Endothelial cell (in vitro differentiated cells): ENCODE results near the gene PEX5L. TPM values are rescaled to one million over a fixed set of nuclear protein-coding genes. Genes with fewer than 3 reads are reported as not detected.
A peak's percentile ranks its signal among the peaks of the same experiment; 100 is the strongest.

Experiments
- DNase-seq: peaks from one replicate; pipeline ENCODE4 v3.0.0; 2021; ENCODE audit warnings: low spot score
- H3K27ac Mint-ChIP-seq: one replicate; pipeline ENCODE4 v1.8.0; 2021; ENCODE audit warnings: mixed read lengths, inconsistent platforms; ENCODE audit not compliant: unreplicated experiment
- H3K27me3 Mint-ChIP-seq: one replicate; pipeline ENCODE4 v1.8.0; 2021; ENCODE audit warnings: mild to moderate bottlenecking, moderate library complexity, mixed read lengths, inconsistent platforms; ENCODE audit not compliant: unreplicated experiment
- H3K36me3 Mint-ChIP-seq: one replicate; pipeline ENCODE4 v1.8.0; 2021; ENCODE audit warnings: mild to moderate bottlenecking, low read depth, mixed read lengths, inconsistent platforms; ENCODE audit not compliant: unreplicated experiment
- H3K4me1 Mint-ChIP-seq: one replicate; pipeline ENCODE4 v1.8.0; 2021; ENCODE audit warnings: mild to moderate bottlenecking, mixed read lengths, inconsistent platforms; ENCODE audit not compliant: unreplicated experiment
- H3K4me3 Mint-ChIP-seq: one replicate; pipeline ENCODE4 v1.8.0; 2021; ENCODE audit warnings: mild to moderate bottlenecking, mixed read lengths, inconsistent platforms; ENCODE audit not compliant: unreplicated experiment
- H3K9me3 Mint-ChIP-seq: one replicate; pipeline ENCODE4 v1.8.0; 2021; ENCODE audit warnings: mixed read lengths, inconsistent platforms; ENCODE audit not compliant: unreplicated experiment
- total RNA-seq: library from RNA; stranded (reverse); fragmentation: NEBNext Ultra II Directional; extraction: Animal tissue kit (Norgen Biotek cat#: 25700); gene quantifications from one replicate; pipeline ENCODE4 v1.2.1, GENCODE V29; 2021; ENCODE audit not compliant: unreplicated experiment
- TF ChIP-seq, protein P1 (sequence below): fragments of 200-600 bp; sonication (generic); IDR thresholded peaks from one replicate; pipeline ENCODE4 v1.5.0; 2021; ENCODE audit warnings: antibody characterized with exemption; ENCODE audit not compliant: unreplicated experiment

Gene PEX5L
- total RNA-seq, 1 donor from 2014 or later = 5.2 TPM

DNA sequence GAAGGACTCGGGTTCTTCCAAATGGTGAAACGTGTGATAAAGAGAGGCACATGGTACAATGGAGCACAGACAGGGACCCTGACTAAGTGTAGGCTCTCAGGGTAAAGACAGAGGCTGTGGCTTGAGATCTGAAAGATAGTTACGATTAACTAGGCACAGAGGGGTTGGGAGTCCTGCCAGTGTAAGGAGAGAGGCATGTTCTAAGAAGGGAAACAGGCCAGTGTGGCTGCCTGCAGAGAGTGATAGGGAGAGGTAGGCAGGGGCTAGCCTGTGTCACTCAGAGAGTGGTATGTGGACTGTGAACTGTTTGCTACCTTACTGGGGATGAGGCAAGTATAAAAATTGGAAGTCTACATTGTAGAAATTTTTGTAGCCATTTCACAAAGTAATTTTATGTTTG lies 109.5 kb downstream of the PEX5L start:
- TF ChIP-seq, protein P1, sequence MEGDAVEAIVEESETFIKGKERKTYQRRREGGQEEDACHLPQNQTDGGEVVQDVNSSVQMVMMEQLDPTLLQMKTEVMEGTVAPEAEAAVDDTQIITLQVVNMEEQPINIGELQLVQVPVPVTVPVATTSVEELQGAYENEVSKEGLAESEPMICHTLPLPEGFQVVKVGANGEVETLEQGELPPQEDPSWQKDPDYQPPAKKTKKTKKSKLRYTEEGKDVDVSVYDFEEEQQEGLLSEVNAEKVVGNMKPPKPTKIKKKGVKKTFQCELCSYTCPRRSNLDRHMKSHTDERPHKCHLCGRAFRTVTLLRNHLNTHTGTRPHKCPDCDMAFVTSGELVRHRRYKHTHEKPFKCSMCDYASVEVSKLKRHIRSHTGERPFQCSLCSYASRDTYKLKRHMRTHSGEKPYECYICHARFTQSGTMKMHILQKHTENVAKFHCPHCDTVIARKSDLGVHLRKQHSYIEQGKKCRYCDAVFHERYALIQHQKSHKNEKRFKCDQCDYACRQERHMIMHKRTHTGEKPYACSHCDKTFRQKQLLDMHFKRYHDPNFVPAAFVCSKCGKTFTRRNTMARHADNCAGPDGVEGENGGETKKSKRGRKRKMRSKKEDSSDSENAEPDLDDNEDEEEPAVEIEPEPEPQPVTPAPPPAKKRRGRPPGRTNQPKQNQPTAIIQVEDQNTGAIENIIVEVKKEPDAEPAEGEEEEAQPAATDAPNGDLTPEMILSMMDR = no peak
- H3K4me3 Mint-ChIP-seq = no peak overlapping the region
- no peaks in the 10 kb centered on the region for H3K36me3 Mint-ChIP-seq
- H3K4me1 Mint-ChIP-seq = peaks cover 9% of the 10 kb centered on the region
- DNase-seq = no peak
- H3K27ac Mint-ChIP-seq = no peak overlapping the region
- H3K9me3 Mint-ChIP-seq = no peaks in the 10 kb centered on the region
- peaks cover 2% of the 10 kb centered on the region for H3K27me3 Mint-ChIP-seq

DNA sequence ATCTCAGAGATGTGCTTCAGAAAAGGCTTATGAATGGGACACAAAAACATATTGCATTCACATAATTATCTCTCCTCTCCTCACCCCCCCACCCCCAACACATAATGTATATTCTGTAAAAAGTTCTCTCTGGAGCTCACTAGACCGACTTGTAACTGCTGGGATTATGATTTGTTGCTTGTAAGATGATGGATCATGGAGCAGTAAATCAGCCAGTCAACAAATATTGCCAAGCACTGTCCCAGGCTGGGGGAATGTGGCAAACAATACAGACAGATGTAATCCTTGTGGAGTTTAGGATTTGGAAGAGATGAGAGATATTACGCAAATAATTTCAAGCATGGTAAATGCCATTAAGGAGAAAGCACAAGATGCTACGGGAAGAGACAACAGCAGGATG lies 114.8 kb downstream of the PEX5L start:
- TF ChIP-seq, protein P1 = no peak
- H3K9me3 Mint-ChIP-seq = no peaks in the 10 kb centered on the region
- DNase-seq = no peak
- H3K4me1 Mint-ChIP-seq = peaks cover 16% of the 10 kb centered on the region
- H3K27me3 Mint-ChIP-seq = peaks cover 2% of the 10 kb centered on the region
- peak overlapping the region; percentile 88 for H3K27ac Mint-ChIP-seq
- H3K36me3 Mint-ChIP-seq = no peaks in the 10 kb centered on the region
- H3K4me3 Mint-ChIP-seq = no peak overlapping the region

DNA sequence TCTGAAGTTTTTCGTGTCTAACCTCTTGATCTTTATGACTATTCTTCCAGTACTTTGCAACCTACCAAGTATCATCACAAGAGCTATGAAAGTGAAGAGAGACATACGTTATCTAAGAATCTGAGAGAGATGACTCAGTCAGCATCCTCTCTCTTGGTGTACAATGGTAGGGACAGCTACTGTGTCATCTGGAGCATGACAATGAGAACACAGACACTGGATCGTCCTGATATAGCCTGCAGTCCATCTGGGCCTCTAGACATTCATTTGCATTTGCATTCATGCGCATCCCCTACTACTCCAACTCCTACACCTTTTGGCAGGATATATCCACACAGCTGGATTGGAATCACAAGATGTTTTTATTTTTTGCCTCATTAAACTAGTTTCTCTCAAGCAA lies 115.2 kb downstream of the PEX5L start:
- Mint-ChIP-seq H3K27ac (peak overlapping the region; percentile 88), H3K4me1 (peaks cover 16% of the 10 kb centered on the region), H3K9me3 (no peaks in the 10 kb centered on the region), H3K27me3 (peaks cover 2% of the 10 kb centered on the region), H3K36me3 (no peaks in the 10 kb centered on the region), H3K4me3 (no peak overlapping the region)
- TF ChIP-seq, protein P1 = no peak
- no peak for DNase-seq

DNA sequence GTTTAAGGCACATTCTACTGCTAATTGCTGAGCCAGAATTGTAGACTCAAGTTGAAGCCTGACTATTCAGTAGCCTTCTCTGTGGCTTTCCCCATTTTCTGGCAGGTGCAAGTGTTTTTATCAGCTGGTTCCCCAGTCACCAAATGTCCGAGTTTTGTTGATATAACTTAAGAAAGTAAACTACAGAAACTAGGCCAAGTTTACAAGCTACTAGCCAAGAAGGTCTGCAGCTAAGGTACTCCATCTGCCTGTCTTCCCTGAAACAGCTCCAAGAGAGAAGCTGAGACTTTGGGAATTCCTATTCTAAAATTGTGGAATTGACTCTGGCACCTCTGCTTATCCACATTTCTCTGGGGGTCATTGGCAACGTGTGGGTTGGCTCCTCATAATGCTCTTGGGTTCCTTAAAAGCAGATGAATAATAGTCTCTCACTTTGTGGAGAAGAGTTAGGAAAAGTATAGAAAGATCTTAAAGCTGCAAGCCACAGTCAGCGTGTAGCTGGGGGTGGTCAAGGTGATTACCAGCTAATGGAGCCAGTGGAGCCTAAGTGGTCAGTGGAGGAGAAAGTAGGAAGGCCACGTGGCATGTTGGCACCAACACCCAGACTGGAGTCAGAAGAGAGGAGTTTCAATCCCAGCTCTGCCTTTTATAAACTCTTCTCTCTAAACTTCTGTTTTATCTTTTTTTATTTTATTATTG lies 128.8 kb downstream of the PEX5L start:
- Mint-ChIP-seq H3K27me3 (peaks cover 2% of the 10 kb centered on the region), H3K36me3 (no peaks in the 10 kb centered on the region), H3K27ac (no peak overlapping the region), H3K9me3 (no peaks in the 10 kb centered on the region), H3K4me1 (no peaks in the 10 kb centered on the region), H3K4me3 (no peak overlapping the region)
- DNase-seq = no peak
- TF ChIP-seq, protein P1 = no peak

DNA sequence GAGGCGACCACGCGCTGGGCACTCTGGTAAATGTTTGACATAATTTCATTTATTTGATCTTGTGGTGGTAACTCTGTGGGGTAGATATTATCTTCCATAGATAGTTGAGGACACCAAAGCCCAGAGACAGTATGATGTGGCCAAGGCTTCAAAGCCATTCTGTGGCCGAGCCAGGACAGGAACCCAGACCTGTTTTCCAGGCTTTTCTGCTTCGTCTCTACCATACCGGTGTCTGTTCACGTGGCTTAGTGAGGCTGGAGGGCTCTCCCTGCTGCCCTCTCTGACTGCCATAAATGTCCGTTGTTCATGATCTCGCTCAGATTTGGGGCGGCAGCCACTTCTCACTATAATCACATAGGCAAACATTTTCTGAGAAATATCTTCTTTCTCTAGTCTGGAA lies 134.7 kb downstream of the PEX5L start:
- no peak for DNase-seq
- Mint-ChIP-seq H3K4me1 (no peaks in the 10 kb centered on the region), H3K27ac (no peak overlapping the region), H3K36me3 (no peaks in the 10 kb centered on the region), H3K9me3 (no peaks in the 10 kb centered on the region), H3K27me3 (peaks cover 2% of the 10 kb centered on the region), H3K4me3 (no peak overlapping the region)
- TF ChIP-seq, protein P1 = no peak
